Hepatocyte (in vitro differentiated cells): ENCODE data around the gene IL31.

Experiments
- EZH2 ChIP-seq: fragments of 200-600 bp; sonication (generic); IDR thresholded peaks from 2 replicates; pipeline ENCODE4 v1.6.1; 2016; ENCODE audit warnings: antibody characterized with exemption, mild to moderate bottlenecking, borderline replicate concordance
- EZH2phosphoT487 ChIP-seq: fragments of 200-600 bp; sonication (generic); IDR thresholded peaks from one replicate; pipeline ENCODE4 v1.6.1; 2018; ENCODE audit warnings: antibody characterized with exemption, mild to moderate bottlenecking, low read depth, moderate library complexity; ENCODE audit not compliant: unreplicated experiment, severe bottlenecking

DNA sequence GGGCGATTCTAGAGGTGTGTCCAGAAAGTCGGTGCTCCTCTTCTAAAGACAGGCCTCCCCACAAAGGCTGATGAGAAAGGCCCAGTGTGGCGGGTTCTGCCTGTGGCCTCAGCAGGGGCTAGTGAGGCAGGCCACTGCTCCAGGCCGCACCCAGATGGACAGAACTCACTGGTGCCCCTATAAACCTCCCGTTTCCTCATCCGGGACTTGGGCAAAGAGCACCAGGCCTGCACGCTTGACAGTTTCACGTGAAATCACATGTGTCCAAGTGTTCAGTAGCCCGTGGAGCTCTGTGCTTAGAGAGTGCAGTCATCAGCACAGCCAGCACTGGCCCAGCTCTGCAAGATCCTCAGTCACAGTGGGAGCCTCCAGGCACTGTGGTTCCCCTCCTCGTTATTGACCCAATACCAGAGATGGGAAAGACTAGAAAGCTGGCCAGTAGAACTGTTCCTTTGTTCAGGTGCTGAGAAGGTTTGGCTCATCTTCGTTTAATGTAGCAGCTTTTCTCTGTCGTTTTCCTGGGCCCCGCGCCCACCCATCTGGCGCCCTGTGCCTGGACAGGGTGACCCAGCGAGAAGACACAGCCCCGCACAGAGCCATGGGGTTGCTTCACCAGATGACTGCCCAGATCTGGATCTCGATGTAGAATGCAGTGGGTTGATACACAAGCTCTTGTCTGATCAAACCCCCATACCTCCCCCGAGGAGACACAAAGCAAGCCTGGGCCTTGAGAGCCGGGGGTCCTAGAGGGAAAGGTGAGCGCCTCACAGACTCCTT lies 26.3 kb downstream of the IL31 start:
- TF ChIP-seq EZH2 (no peak), EZH2phosphoT487 (no peak)
